Measurements from ENCODE around the gene GOLPH3L. TPM values are rescaled to one million over a fixed set of nuclear protein-coding genes. Genes with fewer than 3 reads are reported as not detected.

GOLPH3L gene
- total and polyA plus RNA-seq, 10 of the 15 experiments (the other 5 are each of a cell fraction or from before 2014, with no cell fraction given) = 7.7 to 29.9 (median 19.2) TPM

- TF ChIP-seq E2F8 (IDR thresholded peaks at IDR 0.05; ENCODE audit: low read depth, partially characterized antibody) (no peak), SRF (IDR thresholded peaks at IDR 0.05; ENCODE audit: low read depth in 2 of 2, low read length in 2 of 2) (peak in 1 of 2 experiments; percentile 27; a peak in 1 of 4 replicates), WRNIP1 (IDR thresholded peaks at IDR 0.05; ENCODE audit: borderline replicate concordance, low read depth, low read length) (no peak), ESRRA (IDR thresholded peaks at IDR 0.05; ENCODE audit: low read length) (no peak), RFX5 (IDR thresholded peaks at IDR 0.05; ENCODE audit: low read depth, low read length) (peak; percentile 92), RB1 (IDR thresholded peaks at IDR 0.05; ENCODE audit: borderline replicate concordance) (0 out of 2 replicates have a peak, but pooled peaks have one; percentile 19), CREB1 (IDR thresholded peaks at IDR 0.05; ENCODE audit: low read depth) (peak; percentile 82), TBL1XR1 (IDR thresholded peaks at IDR 0.05; ENCODE audit: low read depth, low read length) (no peak), RELB (IDR thresholded peaks at IDR 0.05; ENCODE audit: low read depth) (peak; percentile 34; the same call in 1 of the 2 replicates), SIX5 (IDR thresholded peaks at IDR 0.05; ENCODE audit: low read depth, low read length, severe bottlenecking) (no peak), MTA2 (IDR thresholded peaks at IDR 0.05; ENCODE audit: low read depth) (peak; percentile 10; the same call in 1 of the 2 replicates), STAT1 (conservative IDR thresholded peaks at IDR 0.05) (no peak), ELK1 (IDR thresholded peaks at IDR 0.05; ENCODE audit: low read depth, low read length) (no peak), MEF2A (IDR thresholded peaks at IDR 0.05; ENCODE audit: insufficient read depth, low read depth, low read length) (0 out of 2 replicates have a peak, but pooled peaks have one; percentile 7), PAX8 (IDR thresholded peaks at IDR 0.05) (no peak), EED (IDR thresholded peaks at IDR 0.05; ENCODE audit: low read depth) (peak; percentile 15; the same call in 1 of the 2 replicates), CREM (IDR thresholded peaks at IDR 0.05; ENCODE audit: low read depth) (peak; percentile 73), SP1 (IDR thresholded peaks at IDR 0.05; ENCODE audit: low read depth, low read length) (peak; percentile 97), KLF5 (IDR thresholded peaks at IDR 0.05; ENCODE audit: partially characterized antibody) (peak; percentile 39), MLLT1 (IDR thresholded peaks at IDR 0.05) (0 out of 2 replicates have a peak, but pooled peaks have one; percentile 14), EP300 (IDR thresholded peaks at IDR 0.05; ENCODE audit: borderline replicate concordance in 1 of 2, control insufficient read depth in 1 of 2, low read depth in 2 of 2, low read length in 2 of 2) (no peak)
Observed at GRCh38 chr1:150696995-150697927, at the start of gene GOLPH3L (continued).
